ENCODE measurements around the gene ZGPAT. TPM values are rescaled to one million over a fixed set of nuclear protein-coding genes. Genes with fewer than 3 reads are reported as not detected.

Gene ZGPAT
- total RNA-seq, 2 donors from 2014 or later = 32.6 to 41.1 TPM

- ATAC-seq (ENCODE audit: insufficient number of reproducible peaks, low FRiP score, low read depth) (no peak), DNase-seq (ENCODE audit: low spot score) (no peak)
- Histone ChIP-seq H3K27ac (peak overlapping the region in 1 of 2 donors; percentile 89), H3K4me1 (ENCODE audit: control insufficient read depth in 1 of 2, low read depth in 2 of 2) (peaks cover 17 to 24% of the 10 kb centered on the region in 2 donors), H3K4me3 (peak overlapping the region; percentile 89), H3K9me3 (no peaks in the 10 kb centered on the region), H3K27me3 (replicated peaks; ENCODE audit: insufficient read depth) (no peaks in the 10 kb centered on the region), H3K36me3 (peaks cover 43% of the 10 kb centered on the region)
- TF ChIP-seq CTCF (IDR thresholded peaks at IDR 0.05) = no peak
Measured at GRCh38 chr20:63737945-63738686, 30.3 kb downstream of the ZGPAT start.

GRCh38 chr20:63738687-63739129 is 30.9 kb downstream of the ZGPAT start:
- H3K27me3 ChIP-seq (replicated peaks; ENCODE audit: insufficient read depth) = no peaks in the 10 kb centered on the region
- H3K27ac ChIP-seq = peak overlapping the region; percentile 81 to 89
- no peaks in the 10 kb centered on the region for H3K9me3 ChIP-seq
- ATAC-seq (ENCODE audit: insufficient number of reproducible peaks, low FRiP score, low read depth) = no peak
- no peak for DNase-seq (ENCODE audit: low spot score)
- peak overlapping the region; percentile 89 for H3K4me3 ChIP-seq
- H3K36me3 ChIP-seq = peaks cover 44% of the 10 kb centered on the region
- H3K4me1 ChIP-seq (ENCODE audit: control insufficient read depth in 1 of 2, low read depth in 2 of 2) = peaks cover 17 to 24% of the 10 kb centered on the region in 2 donors
- no peak for TF ChIP-seq CTCF (IDR thresholded peaks at IDR 0.05)

GRCh38 chr20:63739130-63740069 is 31.6 kb downstream of the ZGPAT start, which contains the start of gene SLC2A4RG:
SLC2A4RG (plus strand) TSS chr20:63739776; CDS start chr20:63739913, 137 bp downstream.
- H3K36me3 ChIP-seq = peaks cover 40% of the 10 kb centered on the region
- TF ChIP-seq CTCF (IDR thresholded peaks at IDR 0.05) = no peak
- peak within 1 kb of the TSS; percentile 81 to 89 for H3K27ac ChIP-seq
- peak within 1 kb of the TSS; percentile 89 for H3K4me3 ChIP-seq
- ATAC-seq (ENCODE audit: insufficient number of reproducible peaks, low FRiP score, low read depth) (peak; percentile 56), DNase-seq (ENCODE audit: low spot score) (no peak)
- no peaks in the 10 kb centered on the region for H3K27me3 ChIP-seq (replicated peaks; ENCODE audit: insufficient read depth)
- peaks cover 17 to 24% of the 10 kb centered on the region in 2 donors for H3K4me1 ChIP-seq (ENCODE audit: control insufficient read depth in 1 of 2, low read depth in 2 of 2)
- H3K9me3 ChIP-seq = no peaks in the 10 kb centered on the region

- Histone ChIP-seq H3K4me3 (peak overlapping the region; percentile 87), H3K27ac (peak overlapping the region; percentile 79 to 82), H3K27me3 (replicated peaks; ENCODE audit: insufficient read depth) (no peaks in the 10 kb centered on the region), H3K4me1 (ENCODE audit: control insufficient read depth in 1 of 2, low read depth in 2 of 2) (peaks cover 17 to 26% of the 10 kb centered on the region in 2 donors), H3K36me3 (peaks cover 32% of the 10 kb centered on the region), H3K9me3 (no peaks in the 10 kb centered on the region)
- no peak for ATAC-seq (ENCODE audit: insufficient number of reproducible peaks, low FRiP score, low read depth)
- DNase-seq (ENCODE audit: low spot score) = no peak
- TF ChIP-seq CTCF (IDR thresholded peaks at IDR 0.05) = no peak
Measured at GRCh38 chr20:63740070-63740626, 32.3 kb downstream of the ZGPAT start.
